Natural killer cell (primary cell): Measurements from ENCODE around the gene HSH2D. TPM values are rescaled to one million over a fixed set of nuclear protein-coding genes. Genes with fewer than 3 reads are reported as not detected.

ENCODE experiments used
- ATAC-seq, 3 donors: fragments of 150-1000 bp in 2 of 3; fragments of 200-7000 bp in 1 of 3; cut with Tn5 transposase; 1 replicate in 1 of 3; 2 replicates in 2 of 3; pipeline ENCODE4 v1.10.0; 2021; ENCODE audit warnings: mild to moderate bottlenecking in 2 of 3, moderate library complexity in 2 of 3
- DNase-seq, 2 donors: peaks; one replicate each; pipeline versions ENCODE4 v3.0.0 to v3.0.0-alpha.2; 2013 to 2021; ENCODE audit warnings: mixed read lengths in 1 of 2
- H3K27ac ChIP-seq: one replicate; pipeline ENCODE4 v1.5.1; 2013; ENCODE audit warnings: mild to moderate bottlenecking, low read length
- H3K27me3 ChIP-seq: one replicate; pipeline ENCODE4 v1.6.1; 2013; ENCODE audit warnings: low read length; ENCODE audit not compliant: control insufficient read depth, insufficient read depth
- H3K36me3 ChIP-seq: one replicate; pipeline ENCODE4 v1.6.1; 2013; ENCODE audit warnings: low read length; ENCODE audit not compliant: control insufficient read depth, insufficient read depth
- H3K4me1 ChIP-seq: one replicate; pipeline ENCODE4 v1.6.1; 2013; ENCODE audit warnings: low read length; ENCODE audit not compliant: control insufficient read depth, insufficient read depth
- H3K4me3 ChIP-seq: one replicate; pipeline ENCODE4 v1.5.1; 2013; ENCODE audit warnings: low read length
- H3K9me3 ChIP-seq: one replicate; pipeline ENCODE4 v1.6.1; 2013; ENCODE audit warnings: low read length; ENCODE audit not compliant: control insufficient read depth, insufficient read depth
- H3K27ac Mint-ChIP-seq, 2 donors: one replicate each; pipeline ENCODE4 v1.8.0; 2022; ENCODE audit warnings: mild to moderate bottlenecking in 2 of 2, mixed read lengths in 2 of 2, moderate library complexity in 1 of 2
- H3K27me3 Mint-ChIP-seq, 2 donors: one replicate each; pipeline ENCODE4 v1.8.0; 2022; ENCODE audit warnings: low read depth in 2 of 2, mixed read lengths in 2 of 2
- H3K36me3 Mint-ChIP-seq: one replicate; pipeline ENCODE4 v1.8.0; 2022; ENCODE audit warnings: mixed read lengths
- H3K4me1 Mint-ChIP-seq, 2 donors: one replicate each; pipeline ENCODE4 v1.8.0; 2022; ENCODE audit warnings: mixed read lengths in 2 of 2
- H3K4me3 Mint-ChIP-seq: one replicate; pipeline ENCODE4 v1.8.0; 2022; ENCODE audit warnings: mild to moderate bottlenecking, moderate library complexity, mixed read lengths
- H3K9me3 Mint-ChIP-seq, 2 donors: one replicate each; pipeline ENCODE4 v1.8.0; 2022; ENCODE audit warnings: mixed read lengths in 2 of 2
- CTCF ChIP-seq: fragments of 200-600 bp; IDR thresholded peaks from one replicate; pipeline ENCODE4 v1.8.0; 2022; ENCODE audit warnings: antibody characterized with exemption
- WGBS: methylation state at CpG from one replicate; pipeline ENCODE4 v1.1.7; 2013; ENCODE audit warnings: missing lambda C conversion rate; ENCODE audit not compliant: insufficient coverage; 5-methylcytosine and 5-hydroxymethylcytosine counted together
- intact Hi-C: fragments of 100-400 bp; cut with micrococcal nuclease; formaldehyde crosslinking; loops from one replicate; pipeline ENCODE4 v1.14.2; 2022
- total RNA-seq, 4 donors: library from RNA; stranded (reverse); fragments of 120-200 nt in 1 of 4; gene quantifications; one replicate each; pipeline versions ENCODE4 v1.2.3 to v1.2.4, GENCODE V29; 2013 to 2022

HSH2D gene
- total RNA-seq, 3 donors from 2014 or later (not counting 1 experiment from before 2014, with no cell fraction given) = 203 to 319 (median 278) TPM

- H3K27me3 Mint-ChIP-seq = no peaks in the 10 kb centered on the region
- Histone ChIP-seq H3K4me1 (peaks cover 7% of the 10 kb centered on the region), H3K27me3 (no peaks in the 10 kb centered on the region), H3K9me3 (no peaks in the 10 kb centered on the region), H3K27ac (no peak overlapping the region), H3K4me3 (no peak overlapping the region), H3K36me3 (peaks cover 41% of the 10 kb centered on the region)
- WGBS = 97% methylated on average over 16 of the region's 16 CpGs
- no peak for DNase-seq
- H3K27ac Mint-ChIP-seq = no peak overlapping the region
- no peak for ATAC-seq
- no peak for TF ChIP-seq CTCF
- peaks cover 5 to 14% of the 10 kb centered on the region in 2 donors for H3K4me1 Mint-ChIP-seq
- H3K4me3 Mint-ChIP-seq = no peak overlapping the region
- H3K36me3 Mint-ChIP-seq = peaks cover 6% of the 10 kb centered on the region
- intact Hi-C loops = no loop called here
- H3K9me3 Mint-ChIP-seq = no peaks in the 10 kb centered on the region
Measured at GRCh38 chr19:16191216-16191908, 47.9 kb downstream of the HSH2D start.

- no peak for TF ChIP-seq CTCF
- H3K27ac ChIP-seq = no peak overlapping the region
- intact Hi-C loops = no loop called here
- H3K4me3 ChIP-seq = no peak overlapping the region
- no peak overlapping the region for H3K4me3 Mint-ChIP-seq
- 96% methylated on average over 10 of the region's 10 CpGs for WGBS
- no peaks in the 10 kb centered on the region for H3K9me3 ChIP-seq
- H3K27me3 Mint-ChIP-seq = no peaks in the 10 kb centered on the region
- peaks cover 6% of the 10 kb centered on the region for H3K36me3 Mint-ChIP-seq
- no peaks in the 10 kb centered on the region for H3K27me3 ChIP-seq
- ATAC-seq = no peak
- DNase-seq = no peak
- no peaks in the 10 kb centered on the region for H3K9me3 Mint-ChIP-seq
- H3K4me1 ChIP-seq = peaks cover 14% of the 10 kb centered on the region
- no peak overlapping the region for H3K27ac Mint-ChIP-seq
- H3K36me3 ChIP-seq = peaks cover 29% of the 10 kb centered on the region
- H3K4me1 Mint-ChIP-seq = peaks cover 10 to 16% of the 10 kb centered on the region in 2 donors
Measured at GRCh38 chr19:16193466-16193865, 50.0 kb downstream of the HSH2D start.

- no peak for ATAC-seq
- no peaks in the 10 kb centered on the region for H3K9me3 Mint-ChIP-seq
Measured at GRCh38 chr19:16197188-16197621, 53.7 kb downstream of the HSH2D start.

More at GRCh38 chr19:16197188-16197621, 53.7 kb downstream of the HSH2D start:
- Mint-ChIP-seq H3K4me1 (peaks cover 24 to 45% of the 10 kb centered on the region in 2 donors), H3K27me3 (no peaks in the 10 kb centered on the region), H3K27ac (peak overlapping the region; percentile 95 to 97), H3K4me3 (peak overlapping the region; percentile 87), H3K36me3 (no peaks in the 10 kb centered on the region)
- no peak for DNase-seq
- 13% methylated on average over 1 of the region's 2 CpGs for WGBS
- H3K4me1 ChIP-seq = peaks cover 31% of the 10 kb centered on the region
- H3K36me3 ChIP-seq = peaks cover 8% of the 10 kb centered on the region
- peak overlapping the region; percentile 97 for H3K4me3 ChIP-seq
- no peaks in the 10 kb centered on the region for H3K9me3 ChIP-seq
- H3K27me3 ChIP-seq = no peaks in the 10 kb centered on the region
- H3K27ac ChIP-seq = peak overlapping the region; percentile 78
- no peak for TF ChIP-seq CTCF
- intact Hi-C loops = loop anchor here (1.0 kb wide), 1 partner anchor 12 kb away; the partner anchor contains the start of gene FAM32A
